Measurements from ENCODE around the gene TRMT10C.
"Not testable (repeated sequence)": the region's sequence is repeated elsewhere in the genome, so short reads cannot be mapped to it uniquely, and the experiment has no call there.

The TRMT10C gene

DNA sequence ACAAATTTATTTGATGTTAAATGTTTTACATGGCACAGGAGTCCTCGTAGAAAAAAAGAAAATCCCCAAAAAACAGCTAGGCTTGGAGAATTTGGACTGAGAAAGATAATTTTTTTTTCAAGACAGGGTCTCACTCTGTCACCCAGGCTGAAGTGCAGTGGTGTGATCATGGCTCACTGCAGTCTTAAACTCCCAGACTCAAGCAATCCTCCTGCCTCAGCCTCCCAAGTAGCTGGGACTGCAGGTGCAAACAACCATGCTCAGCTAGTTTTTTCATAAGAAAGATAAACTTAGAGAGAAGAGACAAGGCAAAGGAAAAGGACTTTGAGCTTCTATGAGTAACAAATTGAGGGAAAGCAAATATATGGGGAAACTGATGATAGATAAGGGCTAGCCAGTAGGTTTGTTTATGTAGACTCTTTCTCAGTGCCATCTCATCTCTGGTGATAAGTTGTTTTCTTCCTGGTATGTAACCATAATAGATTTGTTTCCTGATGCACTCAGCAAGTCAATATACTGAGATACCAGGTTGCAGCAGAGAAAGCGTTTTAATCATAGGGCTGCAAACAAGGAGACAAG is 13.1 kb upstream of the TRMT10C start:
- TF ChIP-seq, protein P1, sequence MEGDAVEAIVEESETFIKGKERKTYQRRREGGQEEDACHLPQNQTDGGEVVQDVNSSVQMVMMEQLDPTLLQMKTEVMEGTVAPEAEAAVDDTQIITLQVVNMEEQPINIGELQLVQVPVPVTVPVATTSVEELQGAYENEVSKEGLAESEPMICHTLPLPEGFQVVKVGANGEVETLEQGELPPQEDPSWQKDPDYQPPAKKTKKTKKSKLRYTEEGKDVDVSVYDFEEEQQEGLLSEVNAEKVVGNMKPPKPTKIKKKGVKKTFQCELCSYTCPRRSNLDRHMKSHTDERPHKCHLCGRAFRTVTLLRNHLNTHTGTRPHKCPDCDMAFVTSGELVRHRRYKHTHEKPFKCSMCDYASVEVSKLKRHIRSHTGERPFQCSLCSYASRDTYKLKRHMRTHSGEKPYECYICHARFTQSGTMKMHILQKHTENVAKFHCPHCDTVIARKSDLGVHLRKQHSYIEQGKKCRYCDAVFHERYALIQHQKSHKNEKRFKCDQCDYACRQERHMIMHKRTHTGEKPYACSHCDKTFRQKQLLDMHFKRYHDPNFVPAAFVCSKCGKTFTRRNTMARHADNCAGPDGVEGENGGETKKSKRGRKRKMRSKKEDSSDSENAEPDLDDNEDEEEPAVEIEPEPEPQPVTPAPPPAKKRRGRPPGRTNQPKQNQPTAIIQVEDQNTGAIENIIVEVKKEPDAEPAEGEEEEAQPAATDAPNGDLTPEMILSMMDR (conservative IDR thresholded peaks at IDR 0.05; ENCODE audit: low read depth, low read length): no peak
- no peak overlapping the region for H3K4me3 ChIP-seq (ENCODE audit: low read length)
- DNase-seq (ENCODE audit: low read depth): no peak

DNA sequence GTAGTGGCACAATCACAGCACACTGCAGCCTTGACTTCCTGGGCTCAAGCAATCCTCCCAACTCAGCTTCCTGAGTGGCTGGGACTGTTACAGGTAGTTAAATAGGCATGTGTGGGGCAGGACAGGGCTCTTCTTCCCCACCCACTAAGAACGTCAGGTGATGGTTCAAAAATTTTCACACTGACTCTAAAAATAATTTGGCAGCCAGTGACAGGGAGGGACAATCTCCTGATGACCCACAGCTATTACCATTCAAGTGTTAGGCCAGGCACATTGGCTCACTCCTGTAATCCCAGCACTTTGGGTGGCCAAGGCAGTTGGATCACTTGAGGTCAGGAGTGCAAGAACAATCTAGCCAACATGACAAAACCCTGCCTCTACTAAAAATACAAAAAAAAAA is 12.2 kb upstream of the TRMT10C start:
- H3K4me3 ChIP-seq (ENCODE audit: low read length): no peak overlapping the region
- no peak for DNase-seq (ENCODE audit: low read depth)
- TF ChIP-seq, protein P1 (conservative IDR thresholded peaks at IDR 0.05; ENCODE audit: low read depth, low read length): no peak

GRCh38 chr3:101551359-101552081 is 10.1 kb upstream of the TRMT10C start:
- H3K4me3 ChIP-seq (ENCODE audit: low read length); DNase-seq (ENCODE audit: low read depth): not testable (repeated sequence)

GRCh38 chr3:101553381-101553780 is 8.3 kb upstream of the TRMT10C start:
- H3K4me3 ChIP-seq (ENCODE audit: low read length); DNase-seq (ENCODE audit: low read depth): not testable (repeated sequence)

GRCh38 chr3:101556064-101556463 is 5.6 kb upstream of the TRMT10C start:
- TF ChIP-seq, protein P1 (conservative IDR thresholded peaks at IDR 0.05; ENCODE audit: low read depth, low read length): no peak
- no peak overlapping the region for H3K4me3 ChIP-seq (ENCODE audit: low read length)

DNA sequence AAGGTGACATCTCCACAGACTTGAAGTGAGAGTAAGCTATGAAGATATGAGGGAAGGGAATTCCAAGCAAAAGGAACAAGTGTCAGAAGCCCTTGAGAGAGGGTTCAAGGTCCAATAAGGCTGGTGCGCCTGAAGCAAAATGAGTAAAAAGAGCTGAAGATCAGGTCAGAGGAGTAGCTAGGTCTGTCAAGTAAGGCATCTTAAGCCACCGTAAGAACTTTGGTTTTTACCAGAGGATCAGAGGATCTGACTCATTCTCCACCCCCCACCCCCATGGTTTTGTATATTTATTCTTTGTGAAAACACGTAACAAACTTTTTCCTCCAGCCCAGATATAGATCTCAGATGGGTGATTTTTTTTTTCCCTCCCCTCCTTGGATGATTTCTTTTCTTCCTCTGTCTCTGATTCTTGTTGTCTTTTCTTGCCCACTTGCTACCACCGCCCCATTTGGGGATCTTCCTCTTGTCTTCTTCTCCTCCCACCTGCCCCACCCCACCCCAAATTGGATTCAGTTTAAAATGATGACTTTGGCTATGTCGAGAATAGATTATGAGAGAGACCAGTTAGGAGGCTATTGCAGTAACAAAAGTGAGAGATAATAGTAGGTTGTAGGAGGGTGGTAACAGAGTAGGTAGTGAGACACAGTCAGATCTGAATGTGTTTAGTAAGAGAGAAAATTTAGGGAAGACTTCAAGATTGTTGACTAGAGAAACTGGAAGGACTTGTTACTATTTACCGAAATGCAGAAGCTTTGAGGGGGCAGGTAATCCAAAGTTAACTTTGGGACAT is 6.1 kb downstream of the TRMT10C start:
- DNase-seq (ENCODE audit: low read depth): no peak
- TF ChIP-seq, protein P1 (conservative IDR thresholded peaks at IDR 0.05; ENCODE audit: low read depth, low read length): no peak
- no peak overlapping the region for H3K4me3 ChIP-seq (ENCODE audit: low read length)

More at GRCh38 chr3:101556064-101556463, 5.6 kb upstream of the TRMT10C start:
- no peak for DNase-seq (ENCODE audit: low read depth)

GRCh38 chr3:101571028-101571895 is 9.6 kb downstream of the TRMT10C start:
- DNase-seq (ENCODE audit: low read depth): no peak
- no peak overlapping the region for H3K4me3 ChIP-seq (ENCODE audit: low read length)
- TF ChIP-seq, protein P1 (conservative IDR thresholded peaks at IDR 0.05; ENCODE audit: low read depth, low read length): no peak

Measured in retinal pigment epithelial cell (primary cell).